Measurements from ENCODE around the gene POLR2E.

The POLR2E gene

GRCh38 chr19:1094978-1095701, at the start of gene POLR2E:
TSS of gene POLR2E (minus strand) at chr19:1095375. CDS start at chr19:1095315, 60 bp downstream.
- Histone ChIP-seq H3K36me3 (ENCODE audit: insufficient read depth) (no peaks in the 10 kb centered on the region), H4K20me1 (ENCODE audit: insufficient read depth) (0 out of 2 replicates have a peak, but pooled peaks cover 4% of the 10 kb centered on the region), H3K9ac (peak within 1 kb of the TSS; percentile 59; the same call in 1 of the 2 replicates), H3K4me1 (ENCODE audit: low read depth, poor library complexity, severe bottlenecking) (peaks cover 21% of the 10 kb centered on the region), H3K4me2 (peak within 1 kb of the TSS; percentile 78), H2AFZ (ENCODE audit: low read depth) (peak within 1 kb of the TSS; percentile 63; the same call in 1 of the 2 replicates), H3K27ac (peak within 1 kb of the TSS; percentile 22; the same call in 1 of the 2 replicates), H3K4me3 (IDR thresholded peaks at IDR 0.05; ENCODE audit: insufficient read depth, low read depth, low read length) (no peak within 1 kb of the TSS), H3K79me2 (ENCODE audit: insufficient read depth, low read depth) (peaks cover 26% of the 10 kb centered on the region), H3K27me3 (ENCODE audit: insufficient read depth, low read depth) (no peaks in the 10 kb centered on the region)
- no peak for TF ChIP-seq CTCF (conservative IDR thresholded peaks at IDR 0.05; ENCODE audit: low read depth, low read length)

GRCh38 chr19:1144741-1145140, 49.6 kb upstream of the POLR2E start:
- Histone ChIP-seq H3K9ac (no peak overlapping the region), H2AFZ (ENCODE audit: low read depth) (no peak overlapping the region), H3K4me1 (ENCODE audit: low read depth, poor library complexity, severe bottlenecking) (no peaks in the 10 kb centered on the region), H3K36me3 (ENCODE audit: insufficient read depth) (no peaks in the 10 kb centered on the region), H4K20me1 (ENCODE audit: insufficient read depth) (no peaks in the 10 kb centered on the region), H3K4me2 (no peak overlapping the region), H3K27ac (no peak overlapping the region), H3K4me3 (IDR thresholded peaks at IDR 0.05; ENCODE audit: insufficient read depth, low read depth, low read length) (no peak overlapping the region), H3K27me3 (ENCODE audit: insufficient read depth, low read depth) (no peaks in the 10 kb centered on the region), H3K79me2 (ENCODE audit: insufficient read depth, low read depth) (no peaks in the 10 kb centered on the region)
- no peak for TF ChIP-seq CTCF (conservative IDR thresholded peaks at IDR 0.05; ENCODE audit: low read depth, low read length)

- Histone ChIP-seq H3K27ac (no peak overlapping the region), H3K36me3 (ENCODE audit: insufficient read depth) (no peaks in the 10 kb centered on the region), H4K20me1 (ENCODE audit: insufficient read depth) (no peaks in the 10 kb centered on the region), H3K27me3 (ENCODE audit: insufficient read depth, low read depth) (no peaks in the 10 kb centered on the region), H3K4me1 (ENCODE audit: low read depth, poor library complexity, severe bottlenecking) (no peaks in the 10 kb centered on the region), H2AFZ (ENCODE audit: low read depth) (no peak overlapping the region), H3K9ac (no peak overlapping the region), H3K79me2 (ENCODE audit: insufficient read depth, low read depth) (no peaks in the 10 kb centered on the region), H3K4me2 (no peak overlapping the region), H3K4me3 (IDR thresholded peaks at IDR 0.05; ENCODE audit: insufficient read depth, low read depth, low read length) (no peak overlapping the region)
- no peak for TF ChIP-seq CTCF (conservative IDR thresholded peaks at IDR 0.05; ENCODE audit: low read depth, low read length)
These were observed 48.7 kb upstream of the POLR2E start for GRCh38 chr19:1143828-1144399.

- no peak for TF ChIP-seq CTCF (conservative IDR thresholded peaks at IDR 0.05; ENCODE audit: low read depth, low read length)
- H4K20me1 ChIP-seq (ENCODE audit: insufficient read depth): no peaks in the 10 kb centered on the region
These were observed 46.8 kb upstream of the POLR2E start for GRCh38 chr19:1141944-1142343.

More at GRCh38 chr19:1141944-1142343, 46.8 kb upstream of the POLR2E start:
- Histone ChIP-seq H3K27me3 (ENCODE audit: insufficient read depth, low read depth) (no peaks in the 10 kb centered on the region), H3K9ac (no peak overlapping the region), H3K79me2 (ENCODE audit: insufficient read depth, low read depth) (no peaks in the 10 kb centered on the region), H3K4me3 (IDR thresholded peaks at IDR 0.05; ENCODE audit: insufficient read depth, low read depth, low read length) (no peak overlapping the region), H3K36me3 (ENCODE audit: insufficient read depth) (no peaks in the 10 kb centered on the region), H2AFZ (ENCODE audit: low read depth) (no peak overlapping the region), H3K27ac (no peak overlapping the region), H3K4me1 (ENCODE audit: low read depth, poor library complexity, severe bottlenecking) (no peaks in the 10 kb centered on the region), H3K4me2 (no peak overlapping the region)
